NB4 (cell line): ENCODE measurements around the gene LPXN.

Experiments
- DNase-seq: peaks from one replicate; pipeline ENCODE4 v3.0.0; 2010; ENCODE audit warnings: low read depth
- H3K4me3 ChIP-seq: one replicate; pipeline ENCODE4 v1.5.1; 2011; ENCODE audit warnings: mild to moderate bottlenecking, low read depth, low read length, moderate library complexity
- MAX ChIP-seq: IDR thresholded peaks from 2 replicates; pipeline ENCODE4 v1.6.1; 2011; ENCODE audit warnings: low read depth, low read length
- MYC ChIP-seq: IDR thresholded peaks from 2 replicates; pipeline ENCODE4 v1.6.1; 2011; ENCODE audit warnings: low read depth, low read length
- POLR2A ChIP-seq: IDR thresholded peaks from 2 replicates; pipeline ENCODE4 v1.6.1; 2011; ENCODE audit warnings: mild to moderate bottlenecking; ENCODE audit not compliant: insufficient read length; ENCODE audit errors: extremely low read depth
- TF ChIP-seq, protein P1 (sequence below): IDR thresholded peaks from one replicate; pipeline ENCODE4 v1.5.1; 2012; ENCODE audit warnings: low read depth, low read length

The LPXN gene

GRCh38 chr11:58579192-58580129 lies 3.8 kb upstream of the LPXN start:
- DNase-seq = peak; percentile 95
- H3K4me3 ChIP-seq = peak overlapping the region; percentile 76
- TF ChIP-seq MAX = peak; percentile 99
- peak; percentile 99 for TF ChIP-seq MYC
- TF ChIP-seq, protein P1, sequence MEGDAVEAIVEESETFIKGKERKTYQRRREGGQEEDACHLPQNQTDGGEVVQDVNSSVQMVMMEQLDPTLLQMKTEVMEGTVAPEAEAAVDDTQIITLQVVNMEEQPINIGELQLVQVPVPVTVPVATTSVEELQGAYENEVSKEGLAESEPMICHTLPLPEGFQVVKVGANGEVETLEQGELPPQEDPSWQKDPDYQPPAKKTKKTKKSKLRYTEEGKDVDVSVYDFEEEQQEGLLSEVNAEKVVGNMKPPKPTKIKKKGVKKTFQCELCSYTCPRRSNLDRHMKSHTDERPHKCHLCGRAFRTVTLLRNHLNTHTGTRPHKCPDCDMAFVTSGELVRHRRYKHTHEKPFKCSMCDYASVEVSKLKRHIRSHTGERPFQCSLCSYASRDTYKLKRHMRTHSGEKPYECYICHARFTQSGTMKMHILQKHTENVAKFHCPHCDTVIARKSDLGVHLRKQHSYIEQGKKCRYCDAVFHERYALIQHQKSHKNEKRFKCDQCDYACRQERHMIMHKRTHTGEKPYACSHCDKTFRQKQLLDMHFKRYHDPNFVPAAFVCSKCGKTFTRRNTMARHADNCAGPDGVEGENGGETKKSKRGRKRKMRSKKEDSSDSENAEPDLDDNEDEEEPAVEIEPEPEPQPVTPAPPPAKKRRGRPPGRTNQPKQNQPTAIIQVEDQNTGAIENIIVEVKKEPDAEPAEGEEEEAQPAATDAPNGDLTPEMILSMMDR = peak; percentile 72
- peak; percentile 74 for TF ChIP-seq POLR2A

DNA sequence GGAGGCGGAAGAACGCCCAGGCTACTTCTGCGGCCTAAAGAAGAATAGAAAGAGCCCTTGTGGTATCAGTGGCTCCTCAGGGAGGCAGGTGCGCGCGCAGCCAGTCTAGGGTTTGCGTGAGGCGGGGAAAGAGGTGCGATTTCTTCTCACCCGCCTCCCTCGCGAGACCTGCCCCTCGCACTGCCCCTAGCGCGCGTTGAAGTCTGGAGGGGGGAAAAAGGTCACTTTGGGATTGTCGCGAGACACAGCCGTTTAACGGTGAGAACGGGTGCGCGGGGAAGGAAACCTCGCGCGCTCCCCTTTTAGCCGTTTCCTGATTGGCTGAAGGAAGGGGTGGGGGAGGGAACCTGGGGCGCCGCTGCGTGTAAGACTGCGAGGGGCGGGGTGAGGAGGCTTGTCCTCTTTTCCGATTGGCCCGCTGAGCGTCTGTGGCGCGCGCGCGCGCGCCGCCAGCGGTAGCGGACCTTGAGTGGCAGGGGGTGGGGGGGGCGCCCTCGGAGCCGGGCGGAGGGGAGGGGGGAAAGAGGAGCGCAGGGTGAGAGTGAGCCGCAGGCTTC lies 3.1 kb upstream of the LPXN start, which contains the start of gene ZFP91:
TSS of gene ZFP91 (plus strand) at position 429 of the 557 bp plus-strand sequence. CDS start 219 bp downstream, outside the sequence.
- peak within 1 kb of the TSS; percentile 76 for H3K4me3 ChIP-seq
- TF ChIP-seq MAX (peak; percentile 56; the same call in 1 of the 2 replicates), MYC (peak; percentile 28; the same call in 1 of the 2 replicates), POLR2A (no peak)
- TF ChIP-seq, protein P1 = no peak
- peak; percentile 99 for DNase-seq

- TF ChIP-seq MYC (no peak; the same call in 1 of the 2 replicates), MAX (peak; percentile 52)
- H3K4me3 ChIP-seq = peak overlapping the region; percentile 74
- peak; percentile 96 for DNase-seq
These were observed 2.5 kb upstream of the LPXN start for GRCh38 chr11:58578136-58578634.

- peak overlapping the region; percentile 74 for H3K4me3 ChIP-seq
- TF ChIP-seq POLR2A = peak; percentile 56
- TF ChIP-seq MAX = peak; percentile 80
- peak; percentile 90 for TF ChIP-seq MYC
- TF ChIP-seq, protein P1 = no peak
- DNase-seq = peak; percentile 95
These were observed 2.0 kb upstream of the LPXN start for GRCh38 chr11:58577555-58578135.

GRCh38 chr11:58576887-58577471 lies 1.3 kb upstream of the LPXN start:
- TF ChIP-seq, protein P1 = no peak
- TF ChIP-seq POLR2A = no peak
- TF ChIP-seq MYC = no peak
- TF ChIP-seq MAX = no peak
- DNase-seq = peak; percentile 44

More at GRCh38 chr11:58576887-58577471, 1.3 kb upstream of the LPXN start:
- H3K4me3 ChIP-seq = peak overlapping the region; percentile 74
